GM23338 (cell line): ENCODE data around the gene CCR8. TPM values are rescaled to one million over a fixed set of nuclear protein-coding genes. Genes with fewer than 3 reads are reported as not detected.

Experiments used
- ATAC-seq: fragments of 200-7000 bp; cut with Tn5 transposase; 3 replicates; pipeline ENCODE4 v1.9.1; 2020
- DNase-seq: peaks from one replicate; pipeline ENCODE4 v3.0.0-alpha.2; 2015; ENCODE audit warnings: low spot score
- H2AFZ ChIP-seq: fragments of 200-600 bp; sonication (generic); 2 replicates; pipeline ENCODE4 v1.8.0; 2016; ENCODE audit warnings: antibody characterized with exemption, mild to moderate bottlenecking, moderate library complexity
- H3F3A ChIP-seq: fragments of 200-600 bp; sonication (generic); replicated peaks from 2 replicates; pipeline ENCODE4 v1.8.0; 2017; ENCODE audit warnings: antibody characterized with exemption, mixed run types, low read depth
- H3K27ac ChIP-seq: fragments of 200-600 bp; sonication (generic); 2 replicates; pipeline ENCODE4 v1.6.1; 2016; ENCODE audit warnings: low read depth
- H3K27me3 ChIP-seq: fragments of 200-600 bp; sonication (generic); 2 replicates; pipeline ENCODE4 v1.8.0; 2016; ENCODE audit warnings: mild to moderate bottlenecking, mixed run types, moderate library complexity; ENCODE audit not compliant: insufficient read depth
- H3K36me3 ChIP-seq: fragments of 200-600 bp; sonication (generic); 2 replicates; pipeline ENCODE4 v1.8.0; 2016; ENCODE audit warnings: mild to moderate bottlenecking; ENCODE audit not compliant: insufficient read depth
- H3K4me1 ChIP-seq: fragments of 200-600 bp; sonication (generic); 2 replicates; pipeline ENCODE4 v1.8.0; 2016; ENCODE audit warnings: mild to moderate bottlenecking, moderate library complexity; ENCODE audit not compliant: insufficient read depth
- H3K4me2 ChIP-seq: fragments of 200-600 bp; sonication (generic); 2 replicates; pipeline ENCODE4 v1.7.1; 2017; ENCODE audit warnings: mixed run types
- H3K4me3 ChIP-seq: fragments of 200-600 bp; sonication (generic); 2 replicates; pipeline ENCODE4 v1.6.1; 2016; ENCODE audit warnings: mixed run types
- H3K79me2 ChIP-seq: fragments of 200-600 bp; sonication (generic); replicated peaks from 2 replicates; pipeline ENCODE4 v1.8.0; 2017; ENCODE audit warnings: mild to moderate bottlenecking; ENCODE audit not compliant: insufficient read depth
- H3K9me2 ChIP-seq: fragments of 200-600 bp; sonication (generic); 2 replicates; pipeline ENCODE4 v1.8.0; 2017; ENCODE audit not compliant: insufficient read depth
- H4K20me1 ChIP-seq: fragments of 200-600 bp; sonication (generic); replicated peaks from 2 replicates; pipeline ENCODE4 v1.8.0; 2017; ENCODE audit warnings: mild to moderate bottlenecking; ENCODE audit not compliant: insufficient read depth
- H3K27ac Mint-ChIP-seq: 2 replicates; pipeline ENCODE4 v1.8.0; 2020; ENCODE audit warnings: inconsistent platforms, mild to moderate bottlenecking, moderate library complexity, mixed read lengths
- H3K27me3 Mint-ChIP-seq: 3 replicates; pipeline ENCODE4 v1.8.0; 2022; ENCODE audit warnings: low read depth, mild to moderate bottlenecking, moderate library complexity, mixed read lengths, inconsistent platforms; ENCODE audit not compliant: insufficient read depth, poor library complexity
- H3K36me3 Mint-ChIP-seq: 3 replicates; pipeline ENCODE4 v1.8.0; 2021; ENCODE audit warnings: low read depth, mild to moderate bottlenecking, inconsistent platforms, moderate library complexity, mixed read lengths
- H3K4me1 Mint-ChIP-seq: 3 replicates; pipeline ENCODE4 v1.8.0; 2020; ENCODE audit warnings: mild to moderate bottlenecking, inconsistent platforms, mixed read lengths
- H3K4me3 Mint-ChIP-seq: 3 replicates; pipeline ENCODE4 v1.8.0; 2021; ENCODE audit warnings: moderate library complexity, mild to moderate bottlenecking, inconsistent platforms, mixed read lengths
- H3K9me3 Mint-ChIP-seq: 3 replicates; pipeline ENCODE4 v1.8.0; 2020; ENCODE audit warnings: moderate library complexity, mild to moderate bottlenecking, inconsistent platforms, mixed read lengths
- CREB1 ChIP-seq: fragments of 250-450 bp; sonication (Bioruptor Pico); IDR thresholded peaks from 2 replicates; pipeline ENCODE4 v1.5.0; 2020; ENCODE audit warnings: low read depth, mild to moderate bottlenecking, moderate library complexity
- CTCF ChIP-seq, 2 experiments: fragments of 200-600 bp in 1 of 2; sonication (generic) in 1 of 2; conservative IDR thresholded peaks; 2 replicates each; pipeline versions ENCODE4 v1.5.1 to v1.6.1; 2016 to 2017; ENCODE audit warnings: antibody characterized with exemption in 2 of 2, low read depth in 2 of 2, mild to moderate bottlenecking in 2 of 2, moderate library complexity in 1 of 2
- ETS1 ChIP-seq: IDR thresholded peaks from 2 replicates; pipeline ENCODE4 v1.6.1; 2016; ENCODE audit warnings: antibody characterized with exemption
- EZH2 ChIP-seq: fragments of 200-600 bp; sonication (generic); IDR thresholded peaks from one replicate; pipeline ENCODE4 v1.8.0; 2017; ENCODE audit warnings: antibody characterized with exemption, mild to moderate bottlenecking, low read depth; ENCODE audit not compliant: unreplicated experiment
- EZH2phosphoT487 ChIP-seq: fragments of 200-600 bp; sonication (generic); IDR thresholded peaks from one replicate; pipeline ENCODE4 v1.8.1; 2018; ENCODE audit warnings: antibody characterized with exemption; ENCODE audit not compliant: unreplicated experiment
- JUNB ChIP-seq: IDR thresholded peaks from one replicate; pipeline ENCODE4 v1.6.1; 2016; ENCODE audit warnings: antibody characterized with exemption; ENCODE audit not compliant: unreplicated experiment
- NANOG ChIP-seq: IDR thresholded peaks from 2 replicates; pipeline ENCODE4 v1.6.1; 2016; ENCODE audit warnings: antibody characterized with exemption, borderline replicate concordance
- POLR2AphosphoS5 ChIP-seq: IDR thresholded peaks from 2 replicates; pipeline ENCODE4 v1.6.1; 2016; ENCODE audit warnings: antibody characterized with exemption, low read depth
- REST ChIP-seq: IDR thresholded peaks from one replicate; pipeline ENCODE4 v1.6.1; 2018; ENCODE audit warnings: antibody characterized with exemption; ENCODE audit not compliant: unreplicated experiment
- STAT1 ChIP-seq: IDR thresholded peaks from one replicate; pipeline ENCODE4 v1.6.1; 2016; ENCODE audit warnings: antibody characterized with exemption; ENCODE audit not compliant: unreplicated experiment
- ZNF114 ChIP-seq: fragments of 250-450 bp; sonication (Bioruptor Pico); IDR thresholded peaks from 2 replicates; pipeline ENCODE4 v1.5.0; 2020; ENCODE audit warnings: mild to moderate bottlenecking, moderate library complexity
- ZNF331 ChIP-seq: fragments of 250-450 bp; sonication (Bioruptor Pico); IDR thresholded peaks from 2 replicates; pipeline ENCODE4 v1.5.0; 2020; ENCODE audit warnings: low read depth, mild to moderate bottlenecking, moderate library complexity
- ZNF462 ChIP-seq: fragments of 250-450 bp; sonication (Bioruptor Pico); IDR thresholded peaks from 2 replicates; pipeline ENCODE4 v1.5.0; 2020; ENCODE audit warnings: mild to moderate bottlenecking, moderate library complexity
- polyA plus RNA-seq: library from polyadenylated mRNA; unstranded; fragments of >200 nt; fragmentation: Nextera tagmentation; extraction: Ambion mirVana; gene quantifications from 2 replicates; pipeline ENCODE4 v1.2.1, GENCODE V29; 2016
- total RNA-seq: library from RNA; depleted of rRNA; stranded (reverse); fragments of >200 nt; shearing (Covaris generic); gene quantifications from 2 replicates; pipeline ENCODE4 v1.2.3, GENCODE V29; 2014

Gene CCR8
- total and polyA plus RNA-seq, 2 experiments from 2014 or later, result 0.55 TPM; not detected in 1

- no peaks in the 10 kb centered on the region for H3F3A ChIP-seq
- H2AFZ ChIP-seq, result no peak overlapping the region
- ATAC-seq, result no peak
- H3K4me3 Mint-ChIP-seq, result no peak overlapping the region
- no peaks in the 10 kb centered on the region for H3K27me3 ChIP-seq
- no peak for DNase-seq
- no peaks in the 10 kb centered on the region for H3K36me3 Mint-ChIP-seq
- no peaks in the 10 kb centered on the region for H3K4me1 Mint-ChIP-seq
- no peak overlapping the region for H3K4me2 ChIP-seq
- H3K9me3 Mint-ChIP-seq, result peaks cover 3% of the 10 kb centered on the region; the same call in 2 of the 3 replicates
- H3K27ac ChIP-seq, result no peak overlapping the region
- no peak overlapping the region for H3K4me3 ChIP-seq
- no peaks in the 10 kb centered on the region for H3K79me2 ChIP-seq
- H3K27ac Mint-ChIP-seq, result no peak overlapping the region
- no peaks in the 10 kb centered on the region for H3K36me3 ChIP-seq
- no peaks in the 10 kb centered on the region for H3K27me3 Mint-ChIP-seq
- TF ChIP-seq EZH2phosphoT487, result no peak
- no peak for TF ChIP-seq CTCF (conservative IDR thresholded peaks at IDR 0.05; ENCODE audit: low read depth in 2 of 2)
- no peak for TF ChIP-seq POLR2AphosphoS5
- TF ChIP-seq ETS1, result no peak
- TF ChIP-seq ZNF462, result no peak
- no peak for TF ChIP-seq STAT1
- no peak for TF ChIP-seq JUNB
- no peak for TF ChIP-seq NANOG
- TF ChIP-seq REST, result no peak
- TF ChIP-seq EZH2, result no peak
- no peak for TF ChIP-seq CREB1 (CRISPR knock-in tag)
- no peak for TF ChIP-seq ZNF114 (CRISPR knock-in tag)
- no peak for TF ChIP-seq ZNF331
- H3K4me1 ChIP-seq, result no peaks in the 10 kb centered on the region
- no peaks in the 10 kb centered on the region for H4K20me1 ChIP-seq
- H3K9me2 ChIP-seq, result no peaks in the 10 kb centered on the region
These were observed 33.3 kb downstream of the CCR8 start for GRCh38 chr3:39362812-39363211.
